KBM-7 (cell line): ENCODE measurements around the gene SYNJ1.
"Not testable (repeated sequence)": the region's sequence is repeated elsewhere in the genome, so short reads cannot be mapped to it uniquely, and the experiment has no call there.

Experiments used
- DNase-seq: peaks from one replicate; pipeline ENCODE4 v3.0.0-alpha.2; 2015
- in situ Hi-C: fragments of 300-500 bp; cut with MboI; formaldehyde crosslinking; loops from 2 replicates; pipeline ENCODE4 v1.14.3; 2020; ENCODE audit warnings: low sequenced_read_pairs, low pct_unique_long_range_greater_than_20kb, mixed read lengths

Gene SYNJ1

DNA sequence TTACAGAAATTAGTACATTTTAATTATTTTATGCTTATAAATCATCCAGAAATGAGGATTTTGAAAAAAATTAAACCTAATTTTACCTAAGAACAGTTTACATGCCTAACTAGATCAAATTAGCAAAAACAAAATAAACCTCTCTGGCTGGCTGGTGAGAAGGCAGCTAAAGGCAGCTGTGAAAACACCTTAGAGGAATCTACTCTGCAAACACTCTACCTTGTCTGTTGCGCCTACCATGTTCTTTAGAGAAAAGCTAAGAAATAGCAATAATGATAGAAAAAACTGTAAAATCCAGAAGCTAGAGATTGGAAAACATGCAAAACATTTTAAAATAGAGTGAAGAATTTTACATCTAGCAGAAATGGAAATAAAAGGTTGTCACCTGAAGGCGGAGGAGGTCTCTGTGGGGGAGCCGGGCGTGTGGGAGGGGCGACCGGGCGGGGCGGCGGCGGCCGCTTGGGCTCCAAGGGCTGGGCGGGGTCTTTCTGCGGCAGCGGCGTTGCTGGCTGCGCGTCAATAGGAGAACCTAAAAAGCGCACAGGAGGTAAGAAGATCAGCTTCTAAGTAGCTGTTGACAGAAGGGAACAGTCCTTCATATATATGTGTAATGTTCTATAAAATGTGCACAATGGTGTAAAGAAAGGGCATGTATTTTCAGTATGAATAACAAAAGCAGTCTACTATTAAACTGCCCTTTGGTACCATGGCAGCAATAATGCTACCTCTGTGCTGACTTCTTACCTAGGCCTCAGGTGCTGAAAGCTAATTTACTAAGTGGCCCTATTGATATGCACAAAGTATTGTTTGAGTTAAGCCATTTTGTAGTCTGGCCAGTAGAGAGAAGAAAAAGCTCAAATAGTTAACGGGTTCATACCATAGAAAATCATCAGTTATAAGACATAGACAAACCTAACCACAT is 82.3 kb downstream of the SYNJ1 start:
- DNase-seq, result no peak
- in situ Hi-C loops, result no loop called here

DNA sequence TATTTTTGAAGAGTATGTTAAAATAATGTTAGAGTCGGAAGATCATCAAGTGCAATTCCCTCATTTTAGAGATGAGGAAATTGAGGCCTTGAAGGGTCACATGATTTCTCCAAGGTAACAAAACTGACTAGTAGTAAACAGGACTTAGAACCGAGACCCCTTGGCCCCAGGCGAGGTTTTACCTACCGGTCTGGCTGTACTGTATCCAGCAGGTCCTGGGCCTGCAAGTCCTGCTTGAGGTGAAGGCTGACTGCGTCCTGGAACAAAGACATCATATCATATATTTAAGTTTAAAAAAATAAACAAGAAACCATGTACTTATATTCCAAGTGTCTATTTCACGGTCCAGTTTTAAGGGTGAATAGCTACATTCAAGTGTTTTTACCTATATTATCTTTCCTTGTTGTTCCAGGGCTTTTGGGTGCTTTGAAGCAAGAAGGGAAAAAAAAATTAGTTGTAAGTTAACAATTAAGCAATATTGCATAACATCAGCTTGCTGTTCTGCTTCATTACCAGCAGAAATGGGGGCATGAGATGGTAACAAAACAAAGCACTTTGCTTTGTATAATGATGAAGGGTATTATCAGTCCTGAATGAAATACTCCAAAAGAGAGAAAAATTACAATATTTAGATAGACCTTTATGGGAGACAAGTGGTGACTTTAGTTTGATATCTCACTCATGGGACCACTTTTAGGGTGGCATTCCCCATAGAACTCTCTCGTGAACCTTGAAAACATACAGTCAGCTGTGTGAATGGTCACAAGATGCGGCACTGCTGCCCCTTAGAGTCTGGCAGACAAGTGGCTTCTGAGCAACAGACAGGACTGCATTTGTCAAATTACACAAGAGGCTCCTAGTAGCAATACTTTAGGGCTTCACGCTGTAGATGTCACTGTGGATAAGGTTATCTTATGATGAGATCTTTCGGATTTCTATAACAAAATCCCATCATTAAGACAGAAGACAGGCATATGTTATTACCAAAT is 85.8 kb downstream of the SYNJ1 start:
- DNase-seq, result no peak
- in situ Hi-C loops, result no loop called here

- no peak for DNase-seq
- in situ Hi-C loops, result no loop called here
These were observed 101.1 kb downstream of the SYNJ1 start for GRCh38 chr21:32626621-32627196.

GRCh38 chr21:32618218-32618617 is 109.6 kb downstream of the SYNJ1 start:
- in situ Hi-C loops, DNase-seq: not testable (repeated sequence)

DNA sequence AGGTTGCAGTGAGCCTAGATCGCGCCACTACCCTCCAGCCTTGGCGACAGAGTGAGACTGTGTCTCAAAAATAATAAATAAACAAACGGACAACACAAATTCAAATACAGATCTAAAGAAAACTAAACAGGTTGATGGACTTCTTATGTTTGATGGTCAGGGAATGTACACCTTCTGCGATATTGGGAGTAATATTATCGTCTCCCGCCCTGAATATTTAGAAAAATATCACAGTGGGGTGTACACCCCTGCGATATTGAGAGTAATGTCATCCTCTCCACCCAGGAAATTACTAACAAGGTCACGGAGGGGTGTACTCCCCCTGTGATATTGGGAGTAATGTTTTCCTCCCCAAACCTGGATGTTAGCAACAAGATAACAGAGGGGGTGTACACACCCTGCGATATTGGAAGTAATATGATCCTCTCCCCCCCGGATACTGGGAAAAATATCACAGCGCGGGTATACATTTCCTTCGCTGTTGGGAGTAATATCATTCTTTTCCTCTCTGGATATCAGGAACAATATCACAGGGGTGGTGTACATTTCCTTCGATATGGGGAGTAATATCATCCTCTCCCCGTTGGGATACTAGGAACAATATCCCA is 114.3 kb downstream of the SYNJ1 start:
- no peak for DNase-seq
- in situ Hi-C loops, result no loop called here

DNA sequence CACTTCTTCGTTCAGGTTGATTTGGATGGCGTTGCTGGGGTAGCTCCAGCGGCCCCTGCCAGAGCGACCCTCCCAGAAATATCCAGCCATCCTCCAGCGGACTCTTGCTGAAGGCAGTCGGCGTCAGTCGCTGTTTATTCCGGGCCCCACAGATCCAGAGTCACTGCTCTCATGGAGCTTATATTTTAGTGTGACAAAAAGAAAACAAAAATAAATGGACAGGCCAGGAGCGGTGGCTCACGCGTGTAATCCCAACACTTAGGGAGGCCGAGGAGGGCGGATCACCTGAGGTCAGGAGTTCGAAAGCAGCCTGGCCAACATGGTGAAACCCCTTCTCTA is 114.8 kb downstream of the SYNJ1 start:
- DNase-seq, result no peak
- in situ Hi-C loops, result no loop called here

GRCh38 chr21:32612075-32612998 is 115.5 kb downstream of the SYNJ1 start, which contains the start of gene CFAP298:
Gene CFAP298 (minus strand): TSS chr21:32612377. CDS start chr21:32612243, 134 bp downstream.
- in situ Hi-C loops, result no loop called here
- peak; percentile 96 for DNase-seq

DNA sequence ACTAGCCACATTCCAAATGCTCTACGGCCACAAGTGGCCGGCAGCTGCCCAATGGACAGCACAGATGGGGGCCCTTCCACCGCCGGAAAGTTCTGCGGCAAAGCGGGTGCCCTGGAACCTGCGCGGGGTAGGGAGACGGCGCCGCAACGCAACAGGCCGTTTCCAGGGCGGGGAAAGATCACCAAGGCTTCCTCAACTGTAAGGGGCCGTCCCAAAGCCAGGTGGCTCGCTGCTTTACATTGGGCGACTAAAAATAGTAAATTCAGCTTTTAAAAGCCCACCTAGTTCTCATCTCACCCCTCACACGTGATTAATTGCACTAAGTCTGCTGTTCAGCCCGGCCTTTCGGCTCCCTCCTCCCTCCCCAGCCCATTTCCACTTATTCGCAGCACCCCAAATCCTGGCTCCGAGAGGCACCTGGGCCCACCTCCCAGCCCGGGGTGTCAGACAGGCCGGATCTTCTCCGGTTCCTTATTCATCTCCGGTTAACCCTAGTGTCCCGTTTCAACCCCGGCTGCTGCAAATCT is 116.3 kb downstream of the SYNJ1 start:
- in situ Hi-C loops, result no loop called here
- DNase-seq, result peak; percentile 47

DNA sequence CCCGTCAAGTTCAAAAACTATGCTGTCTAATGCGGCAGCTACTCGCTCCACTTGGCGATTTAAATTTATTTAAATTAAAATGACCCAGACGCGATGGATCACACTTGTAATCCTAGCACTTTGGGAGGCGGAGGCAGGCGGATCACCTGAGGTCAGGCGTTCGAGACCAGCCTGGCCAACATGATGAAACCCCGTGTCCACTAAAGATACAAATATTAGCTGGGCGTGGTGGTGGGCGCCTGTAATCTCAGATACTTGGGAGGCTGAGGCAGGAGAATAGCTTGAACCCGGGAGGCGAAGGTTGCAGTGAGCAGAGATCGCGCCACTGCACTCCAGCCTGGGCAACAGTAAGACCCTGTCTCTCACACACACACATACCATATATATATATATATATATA is 116.9 kb downstream of the SYNJ1 start:
- DNase-seq, in situ Hi-C loops: not testable (repeated sequence)

DNA sequence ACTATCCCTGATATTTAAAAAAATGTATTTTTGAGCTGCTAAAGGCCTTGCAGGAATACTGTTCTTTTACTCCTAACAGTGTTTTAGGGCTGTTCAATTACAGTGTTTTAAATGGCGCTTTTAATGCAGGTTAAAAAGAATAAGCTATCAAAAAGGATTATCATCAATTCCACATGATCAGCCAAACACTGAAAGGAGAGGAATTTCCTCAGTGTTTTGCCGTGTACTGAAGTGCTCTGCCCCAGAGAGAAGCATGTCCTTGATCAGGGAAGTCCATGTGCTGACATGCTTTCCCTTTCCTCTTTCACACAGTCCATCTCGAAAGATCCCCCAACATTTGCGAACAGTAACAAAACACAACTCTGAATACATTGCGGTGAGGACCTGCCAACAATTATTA is 119.0 kb downstream of the SYNJ1 start:
- in situ Hi-C loops, result no loop called here
- no peak for DNase-seq

DNA sequence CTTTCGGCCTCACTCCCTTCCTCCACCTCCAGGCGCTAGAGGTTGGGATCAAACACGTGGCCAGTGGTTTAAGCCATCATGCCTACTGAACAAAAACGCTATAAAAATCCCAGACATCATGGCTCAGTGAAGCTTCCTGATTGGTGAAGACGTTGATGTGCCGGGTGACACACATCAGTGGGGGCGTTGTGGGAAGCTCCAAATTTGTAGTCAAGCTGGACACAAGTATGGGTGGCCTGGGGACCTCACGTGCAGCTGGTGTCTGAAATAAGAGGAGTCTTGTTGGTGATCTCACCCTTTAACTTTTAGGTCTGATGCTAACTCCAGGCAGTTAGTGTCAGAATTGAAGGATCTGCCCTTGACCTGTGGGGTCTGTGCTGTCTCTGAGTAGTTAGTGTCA is 122.3 kb downstream of the SYNJ1 start:
- DNase-seq, result no peak
- in situ Hi-C loops, result no loop called here

GRCh38 chr21:32604464-32604863 is 123.3 kb downstream of the SYNJ1 start:
- no peak for DNase-seq
- in situ Hi-C loops, result no loop called here

DNA sequence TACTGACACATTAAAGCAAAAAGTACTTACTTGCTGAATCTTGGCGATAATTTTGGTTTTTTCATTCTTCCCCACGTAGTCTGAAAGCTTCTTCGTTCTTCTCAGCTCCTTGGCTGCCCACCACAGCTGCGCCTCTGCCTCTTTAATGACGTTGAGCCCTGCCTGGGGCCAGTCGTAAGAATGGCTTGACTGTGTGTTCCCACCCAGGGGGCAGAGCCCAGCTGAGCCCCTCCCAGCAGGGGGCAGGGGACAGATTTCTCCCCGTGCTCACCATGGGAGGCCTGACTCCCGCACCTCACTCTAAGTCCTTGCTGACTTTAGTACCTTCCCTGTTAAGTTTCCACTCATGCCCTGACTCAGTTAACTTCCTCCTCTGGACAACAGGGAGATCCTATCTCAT is 124.7 kb downstream of the SYNJ1 start:
- DNase-seq, result no peak
- in situ Hi-C loops, result no loop called here

DNA sequence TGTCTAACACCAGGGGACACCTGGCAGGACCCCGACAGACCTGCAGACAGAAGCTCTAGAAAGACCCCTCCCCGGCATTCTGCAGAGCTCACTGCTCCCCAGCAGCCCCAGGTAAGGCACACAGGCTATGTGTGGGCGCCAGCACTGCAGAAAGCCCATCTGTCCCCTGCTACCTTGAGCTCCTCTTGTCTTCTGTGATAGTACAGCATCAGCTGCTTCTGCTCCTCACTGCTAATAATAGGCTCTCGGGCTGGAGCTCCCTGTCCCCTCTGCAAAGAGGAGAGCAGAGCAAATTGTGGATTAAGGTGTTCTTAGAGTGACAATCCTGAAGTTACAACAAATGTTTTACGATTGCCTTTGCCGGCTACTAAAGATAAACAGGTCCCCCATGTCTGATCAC is 125.7 kb downstream of the SYNJ1 start:
- DNase-seq, result no peak
- in situ Hi-C loops, result no loop called here

DNA sequence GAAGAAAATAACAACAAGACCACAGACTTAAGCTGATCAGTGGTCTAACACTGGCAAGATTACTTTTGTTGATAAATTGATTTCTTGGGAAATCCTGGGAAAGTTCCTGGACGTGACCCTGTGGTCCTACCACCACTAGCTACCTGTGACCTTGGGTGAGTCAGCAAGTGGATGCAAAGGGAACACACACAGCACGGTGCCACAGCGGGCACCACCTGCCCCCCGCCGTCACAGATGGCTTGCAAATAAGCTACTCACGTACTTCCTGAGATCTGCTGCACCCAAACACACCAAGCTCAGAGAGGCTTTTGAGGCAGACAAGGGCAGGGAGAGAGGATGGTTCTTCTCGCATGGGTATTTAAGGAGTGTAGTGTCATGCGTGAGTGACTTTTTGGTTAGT is 128.3 kb downstream of the SYNJ1 start:
- in situ Hi-C loops, result loop anchor here (25.0 kb wide), 1 partner anchor 187 kb away; the partner anchor contains the start of gene EVA1C
- no peak for DNase-seq

DNA sequence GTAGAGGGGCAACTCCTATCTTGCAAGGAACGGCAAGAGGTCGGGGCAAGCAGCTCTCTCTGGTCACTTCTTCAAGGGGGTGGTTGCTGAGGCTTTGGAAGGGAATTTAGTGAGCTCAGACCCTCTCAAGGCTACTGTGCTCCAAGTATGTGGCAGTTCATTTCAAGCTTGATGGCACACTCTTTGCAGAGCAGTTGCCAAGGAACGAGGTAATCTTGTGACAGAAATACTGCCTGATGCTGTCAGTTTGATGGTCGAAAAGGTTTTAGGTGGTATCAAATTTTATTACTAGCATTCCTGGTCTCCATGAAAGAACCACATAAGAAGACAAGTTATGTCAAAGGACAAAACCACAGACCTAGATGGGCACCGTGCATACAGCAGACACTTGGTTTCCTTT is 128.7 kb downstream of the SYNJ1 start:
- DNase-seq, result no peak
- in situ Hi-C loops, result loop anchor here (25.0 kb wide), 1 partner anchor 187 kb away; the partner anchor contains the start of gene EVA1C

- in situ Hi-C loops, result loop anchor here (25.0 kb wide), 1 partner anchor 185 kb away; the partner anchor contains the start of gene EVA1C
- no peak for DNase-seq
These were observed 130.6 kb downstream of the SYNJ1 start for GRCh38 chr21:32597205-32597604.

DNA sequence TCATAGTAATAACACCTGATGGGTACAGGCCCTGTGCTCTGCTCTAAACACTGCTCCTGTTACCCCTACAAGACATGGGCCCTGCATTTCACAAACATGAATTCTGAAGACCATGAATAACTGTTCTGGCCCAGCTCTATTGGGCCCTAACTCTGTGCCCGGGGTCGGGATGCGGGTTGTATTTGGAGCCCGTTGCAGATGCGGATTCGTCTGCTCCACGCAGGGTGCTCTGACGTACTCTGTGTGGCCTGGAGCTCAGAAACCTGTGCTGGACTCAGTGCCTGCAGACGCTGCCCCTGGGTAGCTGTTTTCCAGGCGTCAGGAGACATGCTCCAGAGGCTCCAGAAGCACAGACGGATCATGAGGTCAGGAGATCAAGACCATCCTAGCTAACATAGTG is 132.4 kb downstream of the SYNJ1 start:
- in situ Hi-C loops, result loop anchor here (25.0 kb wide), 1 partner anchor 183 kb away; the partner anchor contains the start of gene EVA1C
- DNase-seq, result no peak
